ENCODE data around the gene PLEKHH3. TPM values are rescaled to one million over a fixed set of nuclear protein-coding genes. Genes with fewer than 3 reads are reported as not detected.

The PLEKHH3 gene
- polyA plus RNA-seq, 1 of the 3 experiments (the other 2 are of a cell fraction), result 12.8 TPM

DNA sequence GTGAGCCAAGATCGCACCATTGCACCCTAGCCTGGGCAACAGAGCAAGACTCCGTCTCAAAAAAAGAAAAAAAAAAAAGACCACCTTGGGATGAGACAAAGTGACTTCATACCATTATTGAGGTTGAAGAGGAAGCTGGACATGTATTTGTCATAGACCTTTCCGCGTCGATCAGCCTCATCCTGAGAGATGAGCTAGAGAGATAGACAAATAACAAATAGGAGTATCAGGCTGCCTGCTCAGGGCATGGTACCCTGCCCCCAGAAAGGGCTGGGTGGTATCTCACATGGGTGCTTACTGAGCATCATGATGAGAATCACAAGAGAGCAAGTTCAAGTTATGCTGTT is 27.7 kb upstream of the PLEKHH3 start:
- Histone ChIP-seq H3K9me3 (no peaks in the 10 kb centered on the region), H3K4me2 (no peak overlapping the region), H3K36me3 (replicated peaks in 1 of 2; ENCODE audit: control insufficient read depth in 1 of 2, insufficient read depth in 2 of 2, low read length in 1 of 2) (peaks cover 40 to 62% of the 10 kb centered on the region in 2 experiments), H4K20me1 (ENCODE audit: insufficient read depth) (no peaks in the 10 kb centered on the region), H3K27me3 (ENCODE audit: insufficient read depth) (no peaks in the 10 kb centered on the region), H3K27ac (ENCODE audit: low read depth in 2 of 2, low read length in 1 of 2) (no peak overlapping the region), H3F3A (replicated peaks; ENCODE audit: insufficient read depth) (no peaks in the 10 kb centered on the region), H3K9me2 (no peaks in the 10 kb centered on the region), H3K4me1 (ENCODE audit: control insufficient read depth in 1 of 2, insufficient read depth in 2 of 2, low read depth in 1 of 2, low read length in 1 of 2) (no peaks in the 10 kb centered on the region), H3K4me3 (ENCODE audit: low read depth in 2 of 2, low read length in 1 of 2) (no peak overlapping the region), H3K79me2 (ENCODE audit: insufficient read depth) (no peaks in the 10 kb centered on the region), H2AFZ (ENCODE audit: low read depth) (no peak overlapping the region), H3K9ac (no peak overlapping the region)
- TF ChIP-seq FOSL2 (IDR thresholded peaks at IDR 0.05; ENCODE audit: borderline replicate concordance, low read depth) (no peak), MXI1 (IDR thresholded peaks at IDR 0.05; ENCODE audit: low read depth, low read length) (no peak)
- TF ChIP-seq, protein P1, sequence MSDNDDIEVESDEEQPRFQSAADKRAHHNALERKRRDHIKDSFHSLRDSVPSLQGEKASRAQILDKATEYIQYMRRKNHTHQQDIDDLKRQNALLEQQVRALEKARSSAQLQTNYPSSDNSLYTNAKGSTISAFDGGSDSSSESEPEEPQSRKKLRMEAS (IDR thresholded peaks at IDR 0.05; ENCODE audit: low read depth), result no peak
- POLR2A ChIA-PET, result no interaction called here
- 93% methylated on average over 5 of the region's 5 CpGs for WGBS (ENCODE audit: low lambda C conversion rate)
- CTCF ChIA-PET, result interaction anchor here (1.2 kb wide), 1 partner anchor 59 kb away, joined by 4 read pairs; no protein-coding TSS in a partner anchor
- no peak for DNase-seq

DNA sequence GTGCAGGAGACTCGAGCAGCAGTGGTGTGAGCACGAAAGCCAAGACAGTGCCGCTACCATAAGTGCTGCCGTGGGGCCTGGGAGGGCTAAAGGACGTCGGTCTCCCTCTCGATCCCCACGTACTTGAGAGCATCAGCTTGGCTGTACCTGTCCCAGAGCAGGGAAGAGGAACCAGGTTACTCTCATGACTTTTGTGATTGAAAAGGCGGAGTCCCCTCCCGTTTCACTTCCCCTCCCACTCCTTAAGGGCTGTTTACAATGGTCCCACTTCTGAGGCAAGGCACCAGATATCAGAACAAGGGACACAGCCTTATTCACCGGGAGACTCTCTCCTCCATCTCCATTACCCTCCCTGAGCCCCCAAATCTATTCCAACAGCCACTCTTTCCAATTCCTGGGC is 25.7 kb upstream of the PLEKHH3 start:
- Histone ChIP-seq H3K27me3 (ENCODE audit: insufficient read depth) (no peaks in the 10 kb centered on the region), H3F3A (replicated peaks; ENCODE audit: insufficient read depth) (peaks cover 3% of the 10 kb centered on the region), H3K9me3 (no peaks in the 10 kb centered on the region), H3K4me3 (ENCODE audit: low read depth in 2 of 2, low read length in 1 of 2) (no peak overlapping the region), H3K4me2 (no peak overlapping the region), H3K27ac (ENCODE audit: low read depth in 2 of 2, low read length in 1 of 2) (no peak overlapping the region), H3K9ac (no peak overlapping the region), H3K4me1 (ENCODE audit: control insufficient read depth in 1 of 2, insufficient read depth in 2 of 2, low read depth in 1 of 2, low read length in 1 of 2) (peaks cover 0 to 6% of the 10 kb centered on the region in 2 experiments; a peak in 2 of 4 replicates), H3K9me2 (no peaks in the 10 kb centered on the region), H2AFZ (ENCODE audit: low read depth) (no peak overlapping the region), H3K79me2 (ENCODE audit: insufficient read depth) (no peaks in the 10 kb centered on the region), H3K36me3 (replicated peaks in 1 of 2; ENCODE audit: control insufficient read depth in 1 of 2, insufficient read depth in 2 of 2, low read length in 1 of 2) (peaks cover 34 to 58% of the 10 kb centered on the region in 2 experiments), H4K20me1 (ENCODE audit: insufficient read depth) (no peaks in the 10 kb centered on the region)
- 81% methylated on average over 8 of the region's 11 CpGs for WGBS (ENCODE audit: low lambda C conversion rate)
- TF ChIP-seq, protein P2, sequence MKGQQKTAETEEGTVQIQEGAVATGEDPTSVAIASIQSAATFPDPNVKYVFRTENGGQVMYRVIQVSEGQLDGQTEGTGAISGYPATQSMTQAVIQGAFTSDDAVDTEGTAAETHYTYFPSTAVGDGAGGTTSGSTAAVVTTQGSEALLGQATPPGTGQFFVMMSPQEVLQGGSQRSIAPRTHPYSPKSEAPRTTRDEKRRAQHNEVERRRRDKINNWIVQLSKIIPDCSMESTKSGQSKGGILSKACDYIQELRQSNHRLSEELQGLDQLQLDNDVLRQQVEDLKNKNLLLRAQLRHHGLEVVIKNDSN (IDR thresholded peaks at IDR 0.05; ENCODE audit: borderline replicate concordance, low read depth), result no peak
- no peak for TF ChIP-seq EP300 (IDR thresholded peaks at IDR 0.05; ENCODE audit: borderline replicate concordance in 1 of 2, low read depth in 1 of 2, low read length in 1 of 2)
- no peak for TF ChIP-seq RAD21 (IDR thresholded peaks at IDR 0.05; ENCODE audit: low read length)
- no peak for TF ChIP-seq TEAD4 (IDR thresholded peaks at IDR 0.05; ENCODE audit: borderline replicate concordance, insufficient read depth)
- TF ChIP-seq TCF12 (IDR thresholded peaks at IDR 0.05), result no peak
- TF ChIP-seq NFIC (IDR thresholded peaks at IDR 0.05; ENCODE audit: borderline replicate concordance), result no peak
- TF ChIP-seq FOXM1 (IDR thresholded peaks at IDR 0.05; ENCODE audit: low read depth), result no peak
- TF ChIP-seq, protein P1 (IDR thresholded peaks at IDR 0.05; ENCODE audit: low read depth), result no peak
- TF ChIP-seq, protein P3, sequence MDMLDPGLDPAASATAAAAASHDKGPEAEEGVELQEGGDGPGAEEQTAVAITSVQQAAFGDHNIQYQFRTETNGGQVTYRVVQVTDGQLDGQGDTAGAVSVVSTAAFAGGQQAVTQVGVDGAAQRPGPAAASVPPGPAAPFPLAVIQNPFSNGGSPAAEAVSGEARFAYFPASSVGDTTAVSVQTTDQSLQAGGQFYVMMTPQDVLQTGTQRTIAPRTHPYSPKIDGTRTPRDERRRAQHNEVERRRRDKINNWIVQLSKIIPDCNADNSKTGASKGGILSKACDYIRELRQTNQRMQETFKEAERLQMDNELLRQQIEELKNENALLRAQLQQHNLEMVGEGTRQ (IDR thresholded peaks at IDR 0.05; ENCODE audit: borderline replicate concordance, low read depth, low read length), result no peak
- no peak for TF ChIP-seq ELF1 (IDR thresholded peaks at IDR 0.05)
- no peak for TF ChIP-seq CHD2 (IDR thresholded peaks at IDR 0.05; ENCODE audit: low read length, partially characterized antibody)
- no peak for TF ChIP-seq POLR2AphosphoS5 (IDR thresholded peaks at IDR 0.05; ENCODE audit: low read depth, low read length)
- TF ChIP-seq, protein P4, sequence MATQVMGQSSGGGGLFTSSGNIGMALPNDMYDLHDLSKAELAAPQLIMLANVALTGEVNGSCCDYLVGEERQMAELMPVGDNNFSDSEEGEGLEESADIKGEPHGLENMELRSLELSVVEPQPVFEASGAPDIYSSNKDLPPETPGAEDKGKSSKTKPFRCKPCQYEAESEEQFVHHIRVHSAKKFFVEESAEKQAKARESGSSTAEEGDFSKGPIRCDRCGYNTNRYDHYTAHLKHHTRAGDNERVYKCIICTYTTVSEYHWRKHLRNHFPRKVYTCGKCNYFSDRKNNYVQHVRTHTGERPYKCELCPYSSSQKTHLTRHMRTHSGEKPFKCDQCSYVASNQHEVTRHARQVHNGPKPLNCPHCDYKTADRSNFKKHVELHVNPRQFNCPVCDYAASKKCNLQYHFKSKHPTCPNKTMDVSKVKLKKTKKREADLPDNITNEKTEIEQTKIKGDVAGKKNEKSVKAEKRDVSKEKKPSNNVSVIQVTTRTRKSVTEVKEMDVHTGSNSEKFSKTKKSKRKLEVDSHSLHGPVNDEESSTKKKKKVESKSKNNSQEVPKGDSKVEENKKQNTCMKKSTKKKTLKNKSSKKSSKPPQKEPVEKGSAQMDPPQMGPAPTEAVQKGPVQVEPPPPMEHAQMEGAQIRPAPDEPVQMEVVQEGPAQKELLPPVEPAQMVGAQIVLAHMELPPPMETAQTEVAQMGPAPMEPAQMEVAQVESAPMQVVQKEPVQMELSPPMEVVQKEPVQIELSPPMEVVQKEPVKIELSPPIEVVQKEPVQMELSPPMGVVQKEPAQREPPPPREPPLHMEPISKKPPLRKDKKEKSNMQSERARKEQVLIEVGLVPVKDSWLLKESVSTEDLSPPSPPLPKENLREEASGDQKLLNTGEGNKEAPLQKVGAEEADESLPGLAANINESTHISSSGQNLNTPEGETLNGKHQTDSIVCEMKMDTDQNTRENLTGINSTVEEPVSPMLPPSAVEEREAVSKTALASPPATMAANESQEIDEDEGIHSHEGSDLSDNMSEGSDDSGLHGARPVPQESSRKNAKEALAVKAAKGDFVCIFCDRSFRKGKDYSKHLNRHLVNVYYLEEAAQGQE (IDR thresholded peaks at IDR 0.05; ENCODE audit: low read depth, low read length), result no peak
- no peak for TF ChIP-seq MXI1 (IDR thresholded peaks at IDR 0.05; ENCODE audit: low read depth, low read length)
- no peak for TF ChIP-seq GABPA (IDR thresholded peaks at IDR 0.05; ENCODE audit: low read depth)
- ChIA-PET POLR2A (no interaction called here), CTCF (interaction anchor here (1.3 kb wide), 1 partner anchor 23 kb away, joined by 6 read pairs; no protein-coding TSS in a partner anchor)
- no peak for DNase-seq
